Measurements from ENCODE around the gene TRMT61A.

The TRMT61A gene

DNA sequence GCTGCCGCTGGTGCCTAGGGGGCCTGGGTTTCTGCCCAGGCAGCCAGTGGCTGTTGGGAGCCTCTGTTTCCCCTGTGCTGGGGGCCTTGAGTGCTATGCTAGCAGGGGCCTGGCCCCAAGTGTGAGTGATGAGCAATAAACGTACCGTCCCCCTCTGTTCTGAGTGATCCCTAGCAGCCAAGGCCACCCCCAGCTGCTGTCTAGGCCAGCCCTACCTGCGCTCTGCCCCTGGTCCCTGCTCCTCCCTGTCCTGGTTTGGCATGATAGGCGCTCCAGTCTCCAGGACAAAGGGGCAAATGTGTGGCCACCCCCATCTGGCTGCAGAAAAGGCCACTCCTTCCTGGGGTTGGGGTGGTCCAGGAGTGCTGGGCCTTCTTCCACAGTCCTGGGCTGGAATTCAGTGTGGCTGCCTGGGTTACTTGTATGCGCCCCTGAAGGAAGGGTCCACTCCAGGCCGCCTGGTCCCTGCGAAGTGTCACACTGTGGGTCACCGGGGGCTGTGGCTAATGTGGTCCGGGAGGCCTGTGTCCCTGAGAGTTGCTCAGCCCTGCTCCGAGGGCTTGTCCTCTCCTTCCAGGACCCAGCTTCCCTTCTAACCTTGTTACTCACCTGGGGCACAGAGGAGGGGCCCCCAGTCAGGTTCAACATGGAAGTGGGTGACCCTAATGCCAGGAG is 7.0 kb downstream of the TRMT61A start:
- DNase-seq: no peak

DNA sequence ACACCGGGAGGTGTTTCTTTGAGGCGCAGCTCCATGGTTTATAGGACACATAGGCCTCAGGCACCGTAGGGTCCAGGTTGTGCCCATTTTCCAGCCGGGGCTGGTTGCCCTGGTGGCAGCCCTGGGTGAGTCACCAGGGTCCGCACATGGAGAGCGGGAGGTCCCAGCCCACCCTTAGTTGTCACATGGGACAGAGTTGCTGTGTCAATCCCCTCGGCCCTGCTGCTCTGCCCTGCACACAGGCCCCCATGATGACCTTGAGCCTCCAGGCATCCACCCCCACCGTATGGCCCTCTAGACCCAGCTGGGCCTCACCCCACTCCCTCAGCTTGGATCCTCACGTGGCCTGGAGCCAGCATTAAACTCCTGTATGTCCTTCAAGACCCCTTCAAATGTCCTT is 7.7 kb downstream of the TRMT61A start:
- no peak for DNase-seq

DNA sequence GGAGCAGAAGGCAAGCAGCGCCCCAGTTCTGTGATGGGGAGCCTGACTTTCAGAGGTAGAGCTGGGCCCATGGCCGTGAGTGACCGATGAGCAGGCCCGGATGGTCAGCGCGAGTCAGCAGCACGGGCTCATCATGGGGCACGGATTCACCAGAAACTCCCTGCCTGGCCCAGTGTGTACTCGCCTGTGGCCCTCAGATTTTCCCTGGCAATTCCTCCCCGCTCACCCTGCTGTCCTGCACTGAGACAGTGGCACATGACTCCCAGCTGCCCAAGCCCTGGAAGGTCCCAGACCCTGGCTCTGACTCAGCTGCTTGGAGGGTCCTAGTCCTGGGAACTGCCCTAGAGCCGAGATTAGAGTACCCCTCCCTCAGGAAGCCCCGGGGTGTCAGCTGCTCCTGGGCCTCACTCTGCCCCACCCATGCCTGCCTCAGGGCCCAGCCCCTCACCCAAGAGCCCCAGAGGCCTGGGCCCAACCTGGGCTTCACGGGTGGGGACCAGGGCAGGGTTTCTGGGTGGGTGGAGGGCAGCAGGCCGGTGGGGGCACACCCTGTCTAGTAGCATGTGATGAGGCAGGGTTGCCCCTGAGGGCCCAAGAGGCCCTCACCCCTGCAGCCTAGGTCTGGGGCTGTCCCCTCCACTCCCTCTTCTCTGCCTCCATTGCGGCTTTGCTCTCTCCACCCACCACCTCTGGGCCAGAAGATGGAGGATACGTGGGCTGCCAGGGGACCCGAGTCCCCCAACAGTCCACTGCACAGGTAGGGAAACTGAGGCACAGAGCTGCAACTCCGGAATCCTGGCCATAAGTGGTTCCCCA is 8.4 kb downstream of the TRMT61A start:
- DNase-seq: no peak

DNA sequence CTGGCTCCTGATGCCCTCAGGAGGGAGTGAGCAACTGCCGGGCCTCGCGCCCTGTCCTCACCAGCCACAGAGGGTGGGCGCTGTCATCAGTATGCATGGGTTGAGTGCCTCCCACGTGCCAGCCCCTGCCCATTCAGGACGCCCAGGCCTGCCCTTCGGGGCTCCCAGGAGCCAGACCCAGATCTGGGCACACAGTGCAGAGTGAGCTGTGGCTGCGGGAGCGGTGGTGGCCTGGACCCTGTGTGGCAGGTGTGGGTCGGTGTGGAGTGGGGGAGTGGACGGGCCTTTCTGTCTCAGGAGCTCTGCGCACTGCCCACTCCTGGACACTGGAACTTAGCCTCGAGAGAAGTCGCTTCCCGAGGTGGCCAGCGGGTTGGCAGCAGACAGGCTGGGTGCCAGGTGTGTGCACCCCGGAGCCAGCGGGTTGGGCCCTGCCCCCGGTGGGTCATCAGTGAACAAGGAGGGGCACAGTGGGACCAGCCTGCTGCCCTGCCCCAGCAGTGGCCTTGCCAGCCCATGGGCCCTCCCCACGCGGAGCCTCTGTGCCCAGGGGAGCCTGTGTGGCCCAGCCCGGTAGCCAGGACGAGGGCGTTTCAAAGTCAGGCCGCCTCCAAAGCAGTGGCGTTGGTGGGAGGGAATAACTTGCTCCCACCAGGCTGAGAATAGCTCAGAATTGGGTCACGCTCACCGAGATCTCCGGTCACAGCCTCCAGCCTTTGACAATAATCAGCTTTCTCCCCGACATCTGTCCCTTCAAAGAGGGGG is 9.5 kb downstream of the TRMT61A start:
- DNase-seq: no peak

DNA sequence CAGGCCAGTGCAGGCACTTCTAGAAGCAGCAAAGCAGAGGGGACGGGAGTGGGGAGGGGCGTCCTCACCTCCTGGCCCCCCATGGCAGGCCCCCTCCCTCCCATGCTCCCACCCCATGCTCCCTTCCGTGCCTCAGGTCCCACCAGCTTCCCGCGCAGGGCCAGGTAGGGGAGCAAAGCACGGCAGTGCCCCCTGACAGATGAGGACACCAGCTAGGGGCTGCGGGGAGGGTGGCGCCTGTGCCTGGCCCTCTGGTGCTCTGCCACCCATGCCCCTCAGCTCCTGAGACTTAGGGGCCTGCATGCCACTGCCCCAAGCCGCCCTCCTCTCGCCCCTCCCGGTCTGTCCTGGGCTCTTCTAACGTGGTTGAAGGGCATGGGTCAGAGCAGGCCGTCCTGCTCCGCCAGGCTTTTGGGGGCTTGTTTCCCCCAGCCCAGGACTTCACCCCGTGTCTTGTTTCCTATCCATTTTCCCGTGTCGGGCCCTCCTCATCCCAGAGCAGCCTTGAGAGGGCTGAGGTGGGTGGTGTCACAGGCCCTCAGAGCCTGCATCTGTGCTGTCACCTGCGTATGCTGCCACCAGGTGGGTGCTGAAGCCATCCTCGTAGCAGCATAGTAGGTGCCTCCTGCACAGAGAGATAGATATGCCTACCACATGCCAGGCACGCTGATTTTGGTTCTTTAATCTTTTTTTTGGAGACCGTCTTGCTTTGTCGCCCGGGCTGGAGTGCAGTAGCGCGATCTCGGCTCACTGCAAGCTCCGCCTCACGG is 10.2 kb downstream of the TRMT61A start:
- DNase-seq: no peak

DNA sequence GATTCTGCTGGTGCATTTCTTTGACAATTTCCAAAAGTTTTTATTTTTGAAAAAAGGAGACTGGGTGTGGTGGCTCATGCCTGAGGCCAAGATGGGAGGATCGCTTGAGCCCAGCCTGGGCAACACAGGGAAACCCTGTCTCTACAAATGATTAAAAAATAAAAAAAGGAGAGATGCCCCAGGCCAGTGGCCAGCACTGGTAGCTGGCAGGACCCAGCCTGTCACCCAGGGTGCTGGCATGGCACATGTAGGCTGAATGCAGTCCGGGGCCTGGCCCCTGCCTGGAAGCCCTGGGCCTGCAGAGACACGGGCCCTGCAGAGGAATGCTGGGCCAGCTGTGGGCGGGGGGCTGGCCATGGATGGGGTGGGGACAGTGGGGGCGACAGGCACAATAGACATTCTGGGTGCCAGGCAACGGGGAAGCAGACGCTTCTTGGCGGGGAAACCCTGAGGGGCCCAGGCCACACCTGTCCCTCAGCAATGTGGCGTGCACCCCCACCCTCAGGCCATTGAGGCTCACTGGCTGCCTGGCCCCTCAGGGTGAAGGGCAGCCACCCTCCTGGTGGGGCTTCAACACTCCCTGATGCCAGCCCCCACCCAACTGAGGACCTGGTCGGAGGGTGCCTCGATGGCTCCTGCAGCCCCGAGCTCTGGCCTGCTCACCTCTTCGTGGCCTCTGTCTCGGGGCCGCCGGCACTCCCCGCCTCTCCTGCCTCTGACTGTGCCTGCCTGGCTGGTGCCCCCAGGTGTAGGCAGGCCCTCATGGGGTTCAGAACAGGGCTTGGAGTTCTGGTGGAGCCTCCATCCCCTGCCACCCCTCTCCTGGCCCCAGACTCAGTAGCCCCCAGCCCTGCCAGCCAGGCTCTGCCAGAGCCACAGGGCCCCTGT is 12.1 kb downstream of the TRMT61A start:
- no peak for DNase-seq

DNA sequence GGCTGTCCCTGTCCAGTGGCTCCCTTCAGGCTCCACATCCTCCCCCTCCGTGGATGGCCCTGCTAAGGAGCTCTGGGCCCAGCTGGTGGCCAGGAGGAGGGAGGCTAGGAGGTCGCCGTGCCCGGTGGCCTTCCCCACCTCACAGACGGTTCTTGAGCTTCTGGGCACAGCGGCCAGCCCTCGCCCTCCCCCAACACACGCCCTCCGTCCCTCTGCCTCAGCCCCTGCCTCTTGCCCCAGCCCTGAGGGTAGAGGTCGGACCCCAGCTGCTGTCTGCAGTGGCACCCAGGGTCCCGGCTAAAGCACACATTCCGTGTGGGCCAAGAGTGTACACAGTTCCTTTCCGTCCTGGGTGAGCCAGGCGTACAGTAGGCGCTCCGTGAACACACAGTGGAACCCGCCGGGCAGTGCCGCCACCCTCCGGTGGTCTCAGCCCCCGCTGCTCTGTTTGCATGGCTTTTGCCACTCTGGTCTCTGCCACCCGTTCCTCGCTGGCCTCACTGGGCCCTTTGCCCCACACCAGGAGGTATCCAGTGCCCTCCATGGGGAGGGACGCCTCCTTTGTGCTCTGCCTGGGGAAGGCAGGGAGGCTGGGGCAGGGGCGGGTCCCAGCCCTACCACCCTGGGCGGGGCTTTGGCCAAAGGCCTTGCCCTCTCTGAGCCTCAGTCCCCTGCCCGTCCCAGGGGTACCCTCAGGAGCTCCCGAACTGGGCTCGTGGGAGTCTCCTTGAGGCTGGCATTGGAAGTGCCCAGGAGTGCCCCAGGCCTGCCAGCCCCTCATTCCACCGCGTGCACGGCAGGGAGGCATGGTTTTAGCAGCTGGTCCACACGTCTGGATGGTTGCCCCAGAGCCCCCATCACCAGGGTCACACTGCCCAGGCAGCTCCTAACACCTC is 13.0 kb downstream of the TRMT61A start:
- DNase-seq: no peak

DNA sequence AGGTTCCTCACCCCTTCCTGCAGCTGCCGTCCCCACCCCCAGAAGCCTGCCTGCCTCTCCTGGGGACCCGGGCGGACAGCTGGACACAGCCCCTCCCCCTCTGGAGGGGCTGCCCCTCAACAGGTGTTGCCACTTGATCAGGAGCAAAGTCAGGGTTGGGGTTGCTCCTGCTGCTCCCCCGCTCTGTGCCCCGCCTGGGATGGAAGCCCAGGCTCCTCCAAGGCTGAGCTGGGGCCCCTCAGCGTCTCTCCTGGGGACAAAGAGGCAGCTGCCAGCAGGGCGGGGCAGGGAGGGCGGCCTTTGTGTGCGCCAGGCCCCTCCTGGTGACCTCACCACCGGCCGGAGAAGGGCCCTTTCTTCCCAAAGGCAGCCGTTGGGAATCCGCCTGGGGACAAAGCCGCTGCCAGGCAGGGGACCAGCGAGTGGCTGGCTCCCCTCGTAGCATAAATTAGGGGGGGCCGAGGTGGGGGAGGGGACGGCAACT is 13.7 kb downstream of the TRMT61A start:
- DNase-seq: no peak

DNA sequence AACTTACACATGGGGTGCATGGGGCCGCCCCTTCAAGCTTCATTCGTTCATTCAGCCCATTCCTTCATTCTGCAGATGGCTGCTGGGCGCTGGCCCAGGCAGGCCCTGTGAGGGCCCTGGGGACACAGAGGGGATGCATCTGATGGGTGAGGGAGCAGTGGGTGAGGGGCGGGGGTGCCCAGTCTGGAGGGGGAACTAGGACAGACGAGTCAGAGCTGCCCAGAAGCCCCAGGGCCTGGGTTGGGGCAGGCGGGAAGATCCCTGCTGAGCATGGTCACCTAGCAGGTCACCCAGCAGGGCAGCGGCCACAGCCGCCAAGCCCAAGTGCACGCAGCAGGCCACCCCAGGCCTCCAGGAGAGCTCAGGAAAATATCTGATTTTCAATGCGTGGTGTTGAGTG is 14.1 kb downstream of the TRMT61A start:
- DNase-seq: no peak

DNA sequence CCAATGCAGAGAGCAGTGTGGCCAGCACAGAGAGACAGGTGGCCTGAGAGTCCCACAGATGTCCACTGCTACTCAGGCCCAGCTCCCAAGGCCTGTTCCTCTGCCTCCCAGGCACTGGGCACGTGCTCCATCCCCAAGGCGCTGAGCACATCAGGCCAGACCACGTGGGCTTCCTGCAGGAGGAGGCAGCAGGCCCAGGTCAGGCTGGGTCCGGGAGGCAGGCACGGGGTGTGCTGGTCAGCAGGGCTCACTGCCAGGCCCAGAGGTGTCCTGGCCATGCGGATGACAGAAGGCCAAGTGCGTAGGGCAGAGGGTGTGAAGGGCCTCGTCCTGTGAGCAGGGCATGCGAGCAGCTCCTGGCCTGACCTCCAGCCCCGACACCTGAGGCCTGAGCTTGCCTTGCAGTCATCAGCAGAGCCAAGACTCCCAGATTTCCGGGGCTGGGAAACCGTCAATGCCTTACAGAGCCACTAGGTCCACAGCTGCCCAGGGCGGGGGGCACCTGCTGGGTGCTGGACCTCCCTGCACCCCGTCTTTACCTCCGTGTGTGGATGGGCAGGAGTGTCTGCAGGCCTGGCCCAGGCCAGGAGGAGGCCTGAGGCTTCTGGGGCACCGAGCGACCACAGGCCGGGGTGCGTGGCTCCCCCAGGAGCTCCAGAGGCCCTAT is 14.9 kb downstream of the TRMT61A start:
- DNase-seq: no peak

DNA sequence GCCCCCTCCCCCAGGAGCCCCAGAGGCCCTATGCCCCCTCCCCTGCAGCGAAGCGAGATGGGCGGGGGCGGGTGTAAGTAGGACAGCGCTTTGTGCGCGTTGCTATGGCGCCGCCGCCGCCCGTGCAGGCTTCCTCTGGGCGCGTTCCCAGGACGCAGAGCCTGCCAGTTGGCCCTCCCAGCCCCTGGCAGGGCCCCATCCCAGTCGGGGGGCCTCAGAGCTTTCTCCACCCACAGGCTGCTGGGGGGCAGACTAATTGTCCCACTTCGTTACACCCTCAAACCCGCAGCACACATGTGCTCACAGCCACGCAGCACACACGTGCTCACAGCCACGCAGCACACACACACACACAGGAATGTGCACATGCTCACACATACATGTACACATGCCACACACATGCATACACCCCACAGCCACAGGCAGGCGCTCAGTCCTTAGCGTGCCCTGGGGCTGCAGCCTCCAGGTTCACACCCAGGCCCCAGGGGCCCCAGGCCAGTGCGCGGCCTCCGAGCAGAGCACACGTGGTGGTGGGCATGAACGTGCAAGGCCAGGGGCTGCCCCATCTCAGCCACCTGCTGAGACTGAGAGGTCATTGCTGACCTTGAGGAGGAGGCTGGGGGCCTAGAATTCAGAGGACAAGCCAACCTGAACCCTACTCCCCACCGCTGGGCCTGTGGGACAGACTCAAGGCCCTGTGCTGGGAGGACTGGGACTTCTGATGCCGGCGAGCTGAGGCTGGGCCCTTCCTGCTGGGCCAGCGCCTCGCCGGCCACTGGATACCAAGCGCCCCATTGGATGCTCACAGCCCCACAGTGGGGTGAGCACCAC is 15.6 kb downstream of the TRMT61A start:
- DNase-seq: no peak

DNA sequence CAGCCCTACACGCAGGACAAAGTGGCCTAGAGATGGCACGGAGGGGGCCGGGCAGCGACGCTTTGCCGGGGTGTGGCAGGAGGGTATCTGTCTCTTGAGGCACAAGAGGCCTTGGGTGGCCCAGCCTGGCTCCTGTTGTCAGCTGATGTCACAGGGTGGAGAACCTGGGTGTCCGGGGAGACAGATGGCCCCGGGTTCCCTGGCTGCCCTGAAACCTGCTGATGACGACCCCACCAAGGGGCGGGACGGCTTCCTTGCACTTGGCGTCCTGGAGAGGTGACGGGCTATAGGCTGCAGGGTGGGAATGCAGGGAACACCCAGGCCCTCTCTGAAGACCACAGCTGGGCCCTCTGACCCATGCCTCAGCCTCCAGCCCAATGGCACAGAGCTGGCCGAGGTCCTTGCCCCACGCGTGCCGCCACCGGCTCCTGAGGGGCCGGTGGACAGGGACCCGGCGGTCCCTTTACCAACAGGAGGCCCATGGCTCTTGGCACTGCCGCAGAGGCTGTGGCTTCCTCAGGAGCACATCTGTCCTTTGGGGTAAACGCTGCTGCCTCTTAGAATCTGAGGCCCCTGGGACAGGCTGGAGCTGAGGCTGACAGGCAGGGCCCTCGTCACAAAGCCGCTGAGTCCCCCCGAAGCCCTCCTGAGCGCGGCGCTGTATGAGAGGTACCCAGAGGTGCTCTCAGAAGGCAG is 16.4 kb downstream of the TRMT61A start:
- DNase-seq: no peak

DNA sequence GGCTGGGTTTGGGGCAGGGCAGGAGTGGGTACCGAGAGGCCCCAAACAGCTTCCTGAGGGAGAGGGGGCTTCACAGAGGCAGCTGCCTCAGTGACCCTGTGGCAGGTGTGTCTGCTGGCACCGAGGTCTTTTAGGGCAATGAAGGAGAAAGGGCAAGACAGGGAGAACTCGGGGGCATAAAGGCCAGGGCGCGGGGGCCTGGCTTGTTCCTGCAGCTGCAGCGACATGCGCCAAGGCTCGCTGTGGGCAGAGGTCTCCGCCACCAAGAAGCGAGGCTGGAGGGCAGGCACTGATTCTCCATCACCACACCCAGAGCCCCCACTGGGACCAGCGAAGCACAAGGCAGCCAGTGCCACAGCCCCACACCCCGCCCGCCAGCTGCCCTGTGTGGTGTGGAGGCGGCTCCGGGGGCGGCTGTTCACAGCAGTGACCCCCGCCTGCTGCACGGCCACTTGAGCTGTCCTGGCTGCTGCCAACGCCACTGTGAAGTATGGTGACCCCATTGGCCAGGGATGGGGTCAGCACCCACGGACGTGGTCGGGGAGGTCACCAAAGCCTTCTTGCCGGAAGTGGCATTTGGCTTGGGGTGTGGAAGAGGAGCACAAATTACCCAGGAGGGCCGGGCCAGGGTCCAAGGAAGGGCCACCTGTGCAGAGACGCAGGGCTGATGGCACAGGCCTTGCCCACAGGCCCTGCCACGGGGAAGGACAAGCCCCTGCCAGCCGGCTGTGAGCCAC is 17.1 kb downstream of the TRMT61A start:
- no peak for DNase-seq

DNA sequence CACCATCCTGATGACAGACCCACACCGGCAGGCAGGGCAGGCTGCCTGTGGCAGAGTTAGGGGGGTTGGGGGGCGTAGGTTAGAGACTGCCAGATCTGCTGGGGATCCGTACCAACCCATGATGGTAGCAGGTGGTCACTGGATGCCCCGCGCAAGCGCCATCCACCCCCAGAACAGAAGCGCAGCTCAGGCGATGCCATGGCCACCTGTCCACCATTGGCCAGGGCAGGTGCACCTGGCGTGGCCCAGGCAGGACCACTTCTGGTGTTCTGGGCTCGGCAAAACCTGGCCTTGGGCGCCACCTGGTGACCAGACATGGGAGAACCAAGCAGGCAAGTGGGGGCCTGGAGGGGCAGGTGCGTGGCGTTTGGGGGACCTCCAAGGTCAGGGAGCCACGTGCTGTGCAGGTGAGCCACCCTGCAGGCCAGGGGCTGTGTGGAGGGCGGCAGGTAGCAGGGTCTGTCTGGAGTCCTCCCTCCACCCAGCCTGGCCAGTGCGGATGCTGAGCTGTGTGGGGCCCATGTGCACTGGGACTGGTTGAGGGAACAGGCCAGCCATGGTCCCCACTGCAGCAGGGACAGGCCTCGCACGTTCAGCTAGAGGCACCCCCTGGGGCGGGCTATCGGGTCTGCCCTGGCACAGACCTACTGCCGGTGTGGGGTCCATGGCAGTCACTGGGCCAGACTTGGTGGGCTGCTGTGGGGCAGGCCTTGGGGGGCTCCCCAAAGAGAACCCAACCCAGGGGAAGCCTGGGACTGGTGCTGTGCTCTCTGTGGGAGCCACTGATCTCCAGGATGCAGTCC is 17.9 kb downstream of the TRMT61A start:
- DNase-seq: peak; percentile 70

DNA sequence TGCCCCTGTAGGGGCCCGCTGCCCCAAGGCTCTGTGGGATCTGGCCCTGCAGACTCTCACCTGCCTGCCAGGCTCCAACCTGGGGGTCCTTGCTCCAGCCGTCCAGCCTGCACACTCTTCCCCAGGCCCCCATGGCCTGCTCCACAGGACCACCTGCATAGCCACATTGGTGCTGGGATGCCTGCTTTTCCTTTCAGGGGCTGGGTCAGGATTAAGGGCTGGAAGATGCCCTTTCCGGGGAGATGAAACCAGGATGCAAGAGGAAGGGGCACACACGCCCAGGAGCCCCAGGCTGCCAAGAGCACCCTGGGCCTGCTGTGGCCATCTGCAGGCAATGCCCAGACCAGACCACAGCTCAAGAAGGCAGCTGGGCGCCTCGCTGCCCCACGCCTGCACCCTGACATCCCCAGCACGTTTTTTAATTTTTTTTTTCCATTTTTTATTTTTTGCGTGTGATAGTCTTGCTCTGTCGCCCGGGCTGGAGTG is 18.5 kb downstream of the TRMT61A start:
- no peak for DNase-seq

DNA sequence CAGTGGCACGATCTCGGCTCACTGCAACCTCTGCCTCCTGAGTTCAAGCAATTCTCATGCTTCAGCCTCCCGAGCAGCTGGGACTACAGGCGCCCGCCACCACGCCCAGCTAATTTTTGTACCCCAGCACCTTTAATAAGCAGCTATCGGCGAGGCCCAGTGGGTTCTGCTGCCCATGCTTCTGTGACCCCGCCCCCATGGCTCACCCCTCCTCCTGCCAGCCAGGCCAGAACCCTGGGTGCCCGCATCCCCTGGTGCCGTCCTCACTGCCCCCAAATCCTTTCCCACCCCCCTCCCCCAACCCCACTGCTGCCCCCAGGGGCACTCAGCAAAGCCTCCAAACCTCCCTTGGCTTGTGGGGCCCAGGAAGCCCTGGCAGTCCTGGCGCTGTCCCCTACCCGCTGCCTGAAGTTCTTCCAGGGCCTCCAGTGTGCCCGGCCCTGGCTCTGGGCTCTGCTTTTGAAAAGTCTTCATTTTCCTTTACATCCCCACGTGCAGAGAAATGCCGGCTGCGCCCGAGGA is 19.0 kb downstream of the TRMT61A start:
- DNase-seq: no peak
